ENCODE data around the gene PLEKHA7. TPM values are rescaled to one million over a fixed set of nuclear protein-coding genes. Genes with fewer than 3 reads are reported as not detected.

The PLEKHA7 gene
- total and polyA plus RNA-seq, 2 of the 8 experiments (the other 6 are each of a cell fraction or from before 2014, with no cell fraction given): 11.4 to 25.6 TPM

GRCh38 chr11:17000987-17001386 is 13.2 kb downstream of the PLEKHA7 start:
- CTCF ChIA-PET (ENCODE audit: partially characterized antibody): interaction anchor here (1.0 to 4.7 kb wide), 5 partner anchors 9 to 18 kb away, joined by 3 to 34 read pairs (median 4); partner anchors contain the start of gene PLEKHA7
- no peak overlapping the region for H3K27ac ChIP-seq (ENCODE audit: low read depth, low read length)

More at GRCh38 chr11:17000987-17001386, 13.2 kb downstream of the PLEKHA7 start:
- Histone ChIP-seq H3K4ac (replicated peaks; ENCODE audit: insufficient read length, low read depth, low read length) (no peak overlapping the region), H2AFZ (ENCODE audit: low read length) (no peak overlapping the region), H3K56ac (replicated peaks; ENCODE audit: insufficient read length, low read depth, low read length) (no peak overlapping the region), H4K5ac (ENCODE audit: insufficient read length, low read depth, low read length) (no peak overlapping the region), H3K23ac (ENCODE audit: insufficient read length) (no peak overlapping the region), H2BK15ac (ENCODE audit: low read length) (no peak overlapping the region), H3K14ac (ENCODE audit: insufficient read length) (no peak overlapping the region), H2BK12ac (ENCODE audit: low read depth, low read length) (no peak overlapping the region), H3K9me3 (ENCODE audit: insufficient read depth in 2 of 2, low read depth in 1 of 2, low read length in 1 of 2) (no peaks in the 10 kb centered on the region), H2BK20ac (ENCODE audit: low read length) (no peak overlapping the region), H3K23me2 (ENCODE audit: low read depth, low read length) (no peaks in the 10 kb centered on the region), H2BK5ac (ENCODE audit: low read depth, low read length) (0 out of 2 replicates have a peak overlapping the region, but pooled peaks have one; percentile 60), H3K4me1 (replicated peaks in 1 of 4; ENCODE audit: control insufficient read depth in 3 of 4, insufficient read depth in 4 of 4, low read length in 3 of 4) (no peaks in the 10 kb centered on the region; a peak in 1 of 7 replicates), H3K9ac (replicated peaks in 1 of 4; ENCODE audit: extremely low read depth in 1 of 4, low read depth in 3 of 4, low read length in 3 of 4) (no peak overlapping the region), H3K27me3 (replicated peaks in 1 of 4; ENCODE audit: control insufficient read depth in 3 of 4, extremely low read depth in 1 of 4, insufficient read depth in 3 of 4, low read length in 3 of 4) (no peaks in the 10 kb centered on the region), H3K4me3 (ENCODE audit: extremely low read depth in 1 of 4, insufficient read depth in 2 of 4, low read depth in 3 of 4, low read length in 4 of 4) (no peak overlapping the region), H3K36me3 (ENCODE audit: control insufficient read depth in 2 of 4, insufficient read depth in 4 of 4, low read length in 3 of 4) (peaks cover 0 to 3% (median 0%) of the 10 kb centered on the region in 4 experiments; a peak in 1 of 8 replicates), H3K79me1 (ENCODE audit: low read depth, low read length) (peaks cover 3% of the 10 kb centered on the region), H4K91ac (replicated peaks; ENCODE audit: insufficient read length, low read length) (no peak overlapping the region), H3K4me2 (ENCODE audit: insufficient read depth in 1 of 2, low read depth in 2 of 2, low read length in 2 of 2) (no peak overlapping the region), H4K20me1 (replicated peaks in 1 of 2; ENCODE audit: control insufficient read depth in 1 of 2, insufficient read depth in 2 of 2, low read length in 2 of 2) (peaks cover 6 to 19% of the 10 kb centered on the region in 2 experiments), H3K18ac (ENCODE audit: extremely low read depth, low read length) (no peak overlapping the region), H2BK120ac (replicated peaks; ENCODE audit: low read depth, low read length) (no peak overlapping the region), H3K79me2 (ENCODE audit: control insufficient read depth in 1 of 2, insufficient read depth in 2 of 2, low read length in 2 of 2) (peaks cover 3 to 35% of the 10 kb centered on the region in 2 experiments; a peak in 3 of 4 replicates), H4K8ac (ENCODE audit: extremely low read depth, insufficient read depth, low read length) (no peak overlapping the region), H2AK5ac (ENCODE audit: low read depth, low read length) (no peak overlapping the region)
- POLR2A ChIA-PET (ENCODE audit: partially characterized antibody): interaction anchor here (0.7 to 2.0 kb wide), 10 partner anchors 9 to 212 kb away, joined by 3 to 9 read pairs (median 4); partner anchors contain the start of gene RPS13
- WGBS, 2 experiments (ENCODE audit: extremely low coverage in 1 of 2, insufficient coverage in 1 of 2, insufficient read length in 1 of 2, insufficient replicate concordance in 2 of 2, low coverage in 1 of 2, low lambda C conversion rate in 2 of 2, missing lambda C conversion rate in 1 of 2): 92% methylated on average over 2 of the region's 2 CpGs; no CpG with 5 or more reads in 1 of the 2 experiments
- TF ChIP-seq NRF1 (IDR thresholded peaks at IDR 0.05; ENCODE audit: low read depth, low read length): no peak
- no peak for TF ChIP-seq CTBP2 (IDR thresholded peaks at IDR 0.05; ENCODE audit: borderline replicate concordance, insufficient read depth, insufficient read length, low read length)
- TF ChIP-seq POU5F1 (IDR thresholded peaks at IDR 0.05; ENCODE audit: low read depth, low read length): no peak
- no peak for TF ChIP-seq MAX (IDR thresholded peaks at IDR 0.05)
- no peak for TF ChIP-seq FOSL1 (IDR thresholded peaks at IDR 0.05; ENCODE audit: insufficient read depth, low read depth, low read length)
- FAIRE-seq (no peak), DNase-seq (ENCODE audit: low read depth in 1 of 2, low spot score in 2 of 2) (no peak)
